PC-9 (cell line): Measurements from ENCODE around the gene ANKAR. TPM values are rescaled to one million over a fixed set of nuclear protein-coding genes. Genes with fewer than 3 reads are reported as not detected.
"Not testable (repeated sequence)": the region's sequence is repeated elsewhere in the genome, so short reads cannot be mapped to it uniquely, and the experiment has no call there.

ENCODE experiments used
- BruUV-seq: library from RNA; stranded (reverse); fragments of 400-500 nt; replicated peaks from 2 replicates; lab custom pipeline; 2021; lab: Mats Ljungman, UMichigan
- CTCF ChIA-PET: fragments of 300-600 bp; sonication (Branson Sonifier 250); formaldehyde crosslinking; loops from one replicate; lab custom pipeline; 2022; ENCODE audit warnings: antibody characterized with exemption; lab: Charles Lee
- POLR2A ChIA-PET: fragments of 300-600 bp; sonication (Branson Sonifier 250); formaldehyde crosslinking; loops from one replicate; lab custom pipeline; 2022; ENCODE audit warnings: antibody characterized with exemption; ENCODE audit not compliant: unreplicated experiment; lab: Charles Lee
- DNase-seq, 2 experiments: peaks; one replicate each; pipeline versions ENCODE4 v3.0.0 to v3.0.0-alpha.2; 2015 to 2022; ENCODE audit warnings: mixed read lengths in 1 of 2
- H2AFZ ChIP-seq: fragments of 200-600 bp; sonication (generic); 2 replicates; pipeline ENCODE4 v1.8.1; 2017; ENCODE audit warnings: antibody characterized with exemption
- H3F3A ChIP-seq: fragments of 200-600 bp; sonication (generic); 2 replicates; pipeline ENCODE4 v1.8.1; 2017; ENCODE audit warnings: antibody characterized with exemption, mild to moderate bottlenecking, low read depth; ENCODE audit not compliant: insufficient read depth
- H3K27ac ChIP-seq: fragments of 200-600 bp; sonication (generic); 2 replicates; pipeline ENCODE4 v1.6.1; 2016; ENCODE audit warnings: mixed run types
- H3K27me3 ChIP-seq: fragments of 200-600 bp; sonication (generic); 2 replicates; pipeline ENCODE4 v1.6.1; 2016; ENCODE audit warnings: low read depth, mixed run types; ENCODE audit not compliant: insufficient read depth
- H3K36me3 ChIP-seq: fragments of 200-600 bp; sonication (generic); 2 replicates; pipeline ENCODE4 v1.6.1; 2016; ENCODE audit warnings: low read depth, mixed run types
- H3K4me1 ChIP-seq: fragments of 200-600 bp; sonication (generic); replicated peaks from 2 replicates; pipeline ENCODE4 v1.6.1; 2016; ENCODE audit warnings: mixed run types; ENCODE audit not compliant: insufficient read depth
- H3K4me2 ChIP-seq: fragments of 200-600 bp; sonication (generic); 2 replicates; pipeline ENCODE4 v1.6.1; 2017; ENCODE audit warnings: mixed run types
- H3K4me3 ChIP-seq: fragments of 200-600 bp; sonication (generic); 2 replicates; pipeline ENCODE4 v1.6.1; 2016; ENCODE audit warnings: mixed run types
- H3K79me2 ChIP-seq: fragments of 200-600 bp; sonication (generic); 2 replicates; pipeline ENCODE4 v1.6.1; 2017; ENCODE audit warnings: low read depth, mixed run types
- H3K9me2 ChIP-seq: fragments of 200-600 bp; sonication (generic); 2 replicates; pipeline ENCODE4 v1.8.1; 2017; ENCODE audit warnings: mild to moderate bottlenecking; ENCODE audit not compliant: insufficient read depth
- H3K9me3 ChIP-seq: fragments of 200-600 bp; sonication (generic); 2 replicates; pipeline ENCODE4 v1.8.1; 2016; ENCODE audit warnings: low read depth; ENCODE audit not compliant: insufficient read depth
- H4K20me1 ChIP-seq: fragments of 200-600 bp; sonication (generic); 2 replicates; pipeline ENCODE4 v1.8.1; 2017; ENCODE audit not compliant: insufficient read depth
- EZH2 ChIP-seq: fragments of 200-600 bp; sonication (generic); IDR thresholded peaks from 2 replicates; pipeline ENCODE4 v1.8.0; 2017; ENCODE audit warnings: antibody characterized with exemption, low read depth
- intact Hi-C: fragments of 100-400 bp; cut with micrococcal nuclease; formaldehyde crosslinking; loops from one replicate; pipeline ENCODE4 v1.10.0; 2022; ENCODE audit not compliant: unreplicated experiment
- total RNA-seq: library from RNA; stranded (reverse); gene quantifications from 2 replicates; pipeline ENCODE4 v1.2.3, GENCODE V29; 2021
- TF ChIP-seq, protein P1 (sequence below): fragments of 200-600 bp; sonication (generic); conservative IDR thresholded peaks from 2 replicates; pipeline ENCODE4 v1.6.1; 2017; ENCODE audit warnings: mixed run types, antibody characterized with exemption, mild to moderate bottlenecking, moderate library complexity

Gene ANKAR
- total RNA-seq, 1 experiment from 2014 or later, result 3.6 TPM

DNA sequence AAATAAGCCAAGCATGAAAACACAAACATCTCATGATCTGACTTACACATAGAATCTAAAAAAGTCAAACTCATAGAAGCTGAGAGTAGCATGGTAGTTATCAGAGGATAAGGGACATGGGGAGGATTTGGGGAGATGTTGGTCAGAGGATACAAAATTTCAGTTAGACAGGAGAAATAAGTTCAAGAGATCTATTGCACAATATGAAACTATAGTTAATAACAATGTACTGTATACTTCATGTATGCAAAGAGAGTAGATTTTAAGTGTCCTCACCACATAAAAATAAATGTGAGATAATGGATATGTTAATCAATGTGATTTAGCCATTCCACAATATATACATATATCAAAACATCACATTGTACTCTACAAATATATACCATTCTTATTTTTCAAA is 23.2 kb upstream of the ANKAR start:
- Histone ChIP-seq H2AFZ (no peak overlapping the region), H3K9me3 (no peaks in the 10 kb centered on the region), H3K27me3 (no peaks in the 10 kb centered on the region), H3K9me2 (no peaks in the 10 kb centered on the region), H3K27ac (no peak overlapping the region), H4K20me1 (no peaks in the 10 kb centered on the region), H3K4me3 (no peak overlapping the region), H3K4me2 (no peak overlapping the region), H3K4me1 (no peaks in the 10 kb centered on the region), H3K36me3 (no peaks in the 10 kb centered on the region), H3F3A (no peaks in the 10 kb centered on the region), H3K79me2 (no peaks in the 10 kb centered on the region)
- ChIA-PET CTCF (no interaction called here), POLR2A (no interaction called here)
- TF ChIP-seq, protein P1, sequence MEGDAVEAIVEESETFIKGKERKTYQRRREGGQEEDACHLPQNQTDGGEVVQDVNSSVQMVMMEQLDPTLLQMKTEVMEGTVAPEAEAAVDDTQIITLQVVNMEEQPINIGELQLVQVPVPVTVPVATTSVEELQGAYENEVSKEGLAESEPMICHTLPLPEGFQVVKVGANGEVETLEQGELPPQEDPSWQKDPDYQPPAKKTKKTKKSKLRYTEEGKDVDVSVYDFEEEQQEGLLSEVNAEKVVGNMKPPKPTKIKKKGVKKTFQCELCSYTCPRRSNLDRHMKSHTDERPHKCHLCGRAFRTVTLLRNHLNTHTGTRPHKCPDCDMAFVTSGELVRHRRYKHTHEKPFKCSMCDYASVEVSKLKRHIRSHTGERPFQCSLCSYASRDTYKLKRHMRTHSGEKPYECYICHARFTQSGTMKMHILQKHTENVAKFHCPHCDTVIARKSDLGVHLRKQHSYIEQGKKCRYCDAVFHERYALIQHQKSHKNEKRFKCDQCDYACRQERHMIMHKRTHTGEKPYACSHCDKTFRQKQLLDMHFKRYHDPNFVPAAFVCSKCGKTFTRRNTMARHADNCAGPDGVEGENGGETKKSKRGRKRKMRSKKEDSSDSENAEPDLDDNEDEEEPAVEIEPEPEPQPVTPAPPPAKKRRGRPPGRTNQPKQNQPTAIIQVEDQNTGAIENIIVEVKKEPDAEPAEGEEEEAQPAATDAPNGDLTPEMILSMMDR, result no peak
- TF ChIP-seq EZH2, result no peak
- no TSS peak for BruUV-seq
- DNase-seq, result no peak
- intact Hi-C loops, result no loop called here

DNA sequence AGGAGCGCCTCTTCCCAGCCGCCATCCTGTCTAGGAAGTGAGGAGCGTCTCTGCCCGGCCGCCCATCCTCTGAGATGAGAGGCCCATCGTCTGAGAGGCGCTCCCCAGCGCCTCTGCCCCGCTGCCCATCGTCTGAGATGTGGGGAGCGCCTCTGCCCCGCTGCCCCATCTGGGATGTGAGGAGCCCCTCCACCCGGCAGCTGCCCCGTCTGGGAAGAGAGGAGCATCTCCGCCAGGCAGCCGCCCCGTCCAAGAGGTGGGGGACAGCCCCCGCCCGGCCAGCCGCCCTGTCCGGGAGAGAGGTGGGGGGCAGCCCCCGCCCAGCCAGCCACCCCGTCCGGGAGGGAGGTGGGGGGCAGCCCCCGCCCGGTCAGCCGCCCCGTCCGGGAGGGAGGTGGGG is 21.0 kb upstream of the ANKAR start:
- H3K36me3 ChIP-seq, DNase-seq, H3K27me3 ChIP-seq, H3K9me3 ChIP-seq, H2AFZ ChIP-seq, CTCF ChIA-PET, BruUV-seq, H3F3A ChIP-seq, H3K79me2 ChIP-seq, H3K4me3 ChIP-seq, H3K9me2 ChIP-seq, H4K20me1 ChIP-seq, intact Hi-C loops, H3K4me1 ChIP-seq, H3K27ac ChIP-seq, H3K4me2 ChIP-seq, POLR2A ChIA-PET: not testable (repeated sequence)

DNA sequence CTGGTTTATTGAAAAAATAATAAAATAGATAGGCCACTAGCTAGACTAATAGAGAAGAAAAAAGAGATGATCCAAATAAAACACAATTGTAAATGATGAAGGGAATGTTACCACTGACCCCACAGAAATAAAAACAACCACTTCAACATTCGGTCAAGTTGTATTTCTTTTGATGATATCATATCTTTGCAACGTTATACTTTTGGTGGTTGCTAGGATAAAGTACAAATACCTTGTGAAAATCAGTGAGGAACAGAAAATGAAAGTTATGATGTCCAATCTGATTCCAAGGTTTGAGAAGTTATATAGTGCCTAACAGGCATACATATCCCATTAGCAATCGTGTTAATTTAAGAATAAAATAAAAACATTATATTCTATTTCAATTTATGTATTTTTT is 19.8 kb upstream of the ANKAR start:
- H3K27me3 ChIP-seq, result no peaks in the 10 kb centered on the region
- H3K36me3 ChIP-seq, result no peaks in the 10 kb centered on the region
- no peaks in the 10 kb centered on the region for H3K79me2 ChIP-seq
- H3F3A ChIP-seq, result no peaks in the 10 kb centered on the region
- DNase-seq, result no peak
- intact Hi-C loops, result no loop called here
- no peaks in the 10 kb centered on the region for H4K20me1 ChIP-seq
- no peak overlapping the region for H3K4me3 ChIP-seq
- H2AFZ ChIP-seq, result no peak overlapping the region
- H3K9me3 ChIP-seq, result no peaks in the 10 kb centered on the region
- no peak overlapping the region for H3K27ac ChIP-seq
- BruUV-seq, result no TSS peak
- CTCF ChIA-PET, result no interaction called here
- H3K4me2 ChIP-seq, result no peak overlapping the region
- peaks cover 10% of the 10 kb centered on the region for H3K4me1 ChIP-seq
- no peaks in the 10 kb centered on the region for H3K9me2 ChIP-seq
- POLR2A ChIA-PET, result no interaction called here
- TF ChIP-seq, protein P1, result no peak
- TF ChIP-seq EZH2, result no peak

DNA sequence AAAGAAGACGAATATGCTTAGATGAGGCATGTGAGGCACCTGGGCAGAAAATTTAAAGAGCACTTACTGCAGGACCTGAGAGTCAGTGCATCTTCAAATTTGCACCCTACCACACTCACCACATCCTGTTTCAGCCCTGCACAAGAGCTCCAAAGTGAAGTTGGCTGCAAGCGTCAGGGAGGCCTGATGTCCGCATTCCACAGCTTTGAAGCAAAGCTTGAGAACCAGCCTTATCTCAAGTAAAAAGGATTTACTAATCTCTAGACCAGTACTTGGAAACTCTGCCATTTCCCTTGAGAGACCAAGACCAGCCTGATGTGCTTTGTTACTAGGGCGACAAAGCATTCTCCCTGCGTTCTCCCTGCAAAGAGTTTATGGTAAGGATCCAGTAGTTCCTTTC is 16.6 kb upstream of the ANKAR start:
- no TSS peak for BruUV-seq
- CTCF ChIA-PET, result no interaction called here
- no peak for DNase-seq
- POLR2A ChIA-PET, result no interaction called here
- Histone ChIP-seq H3F3A (no peaks in the 10 kb centered on the region), H3K4me2 (no peak overlapping the region), H3K27ac (no peak overlapping the region), H3K36me3 (no peaks in the 10 kb centered on the region), H4K20me1 (no peaks in the 10 kb centered on the region; the same call in 1 of the 2 replicates), H3K9me3 (no peaks in the 10 kb centered on the region), H3K79me2 (peaks cover 15% of the 10 kb centered on the region), H3K4me3 (no peak overlapping the region), H3K4me1 (peaks cover 21% of the 10 kb centered on the region), H2AFZ (no peak overlapping the region), H3K27me3 (no peaks in the 10 kb centered on the region), H3K9me2 (no peaks in the 10 kb centered on the region)
- intact Hi-C loops, result no loop called here
- TF ChIP-seq, protein P1, result no peak
- no peak for TF ChIP-seq EZH2
